ENCODE measurements around the gene MPC1. TPM values are rescaled to one million over a fixed set of nuclear protein-coding genes. Genes with fewer than 3 reads are reported as not detected.
"Not testable (repeated sequence)": the region's sequence is repeated elsewhere in the genome, so short reads cannot be mapped to it uniquely, and the experiment has no call there.

Gene MPC1
- total and polyA plus RNA-seq, 10 donors, result 29.1 to 58.6 (median 37.7) TPM

DNA sequence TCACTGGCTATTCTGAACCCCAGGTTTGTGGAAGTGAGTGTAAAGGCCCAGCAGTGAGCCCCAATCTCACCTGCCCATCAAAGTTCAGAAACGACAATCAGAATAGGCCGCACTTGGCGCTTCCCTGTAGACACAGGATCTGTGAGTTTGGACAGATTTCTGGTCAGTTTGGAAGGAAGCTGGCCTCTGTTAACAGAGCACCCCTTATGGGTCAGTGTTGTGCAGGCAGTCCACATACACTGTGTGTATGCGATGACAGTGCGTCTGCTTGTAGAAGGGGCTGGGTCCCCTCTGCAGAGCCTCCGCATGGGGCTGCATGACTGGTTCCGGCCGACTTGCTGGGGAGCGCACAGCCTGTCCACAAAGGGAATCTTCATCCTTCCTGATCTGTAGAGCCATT, 3.4 kb upstream of the MPC1 start:
- DNase-seq, result peak; percentile 58
- Histone ChIP-seq H3K27me3 (replicated peaks in 1 of 7) (no peaks in the 10 kb centered on the region), H3K27ac (no peak overlapping the region), H3K4me3 (no peak overlapping the region), H3K36me3 (no peaks in the 10 kb centered on the region), H3K9me3 (no peaks in the 10 kb centered on the region), H3K4me1 (peaks cover 4 to 31% (median 14%) of the 10 kb centered on the region in 6 donors)
- TF ChIP-seq, protein P1, sequence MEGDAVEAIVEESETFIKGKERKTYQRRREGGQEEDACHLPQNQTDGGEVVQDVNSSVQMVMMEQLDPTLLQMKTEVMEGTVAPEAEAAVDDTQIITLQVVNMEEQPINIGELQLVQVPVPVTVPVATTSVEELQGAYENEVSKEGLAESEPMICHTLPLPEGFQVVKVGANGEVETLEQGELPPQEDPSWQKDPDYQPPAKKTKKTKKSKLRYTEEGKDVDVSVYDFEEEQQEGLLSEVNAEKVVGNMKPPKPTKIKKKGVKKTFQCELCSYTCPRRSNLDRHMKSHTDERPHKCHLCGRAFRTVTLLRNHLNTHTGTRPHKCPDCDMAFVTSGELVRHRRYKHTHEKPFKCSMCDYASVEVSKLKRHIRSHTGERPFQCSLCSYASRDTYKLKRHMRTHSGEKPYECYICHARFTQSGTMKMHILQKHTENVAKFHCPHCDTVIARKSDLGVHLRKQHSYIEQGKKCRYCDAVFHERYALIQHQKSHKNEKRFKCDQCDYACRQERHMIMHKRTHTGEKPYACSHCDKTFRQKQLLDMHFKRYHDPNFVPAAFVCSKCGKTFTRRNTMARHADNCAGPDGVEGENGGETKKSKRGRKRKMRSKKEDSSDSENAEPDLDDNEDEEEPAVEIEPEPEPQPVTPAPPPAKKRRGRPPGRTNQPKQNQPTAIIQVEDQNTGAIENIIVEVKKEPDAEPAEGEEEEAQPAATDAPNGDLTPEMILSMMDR (IDR thresholded peaks at IDR 0.05 in 8 of 11, conservative IDR thresholded peaks at IDR 0.05 in 3 of 11), result no peak
- TF ChIP-seq POLR2AphosphoS5 (IDR thresholded peaks at IDR 0.05), result no peak
- no peak for TF ChIP-seq POLR2A (IDR thresholded peaks at IDR 0.05)
- WGBS, 5 donors, result 95 to 98% (median 96%) methylated on average over 6 to 9 of the region's 9 CpGs
- intact Hi-C loops (cut with DNase I; ENCODE audit: low total_unique reads), result no loop called here

GRCh38 chr6:166383802-166384363, 1.1 kb upstream of the MPC1 start:
- intact Hi-C loops (cut with DNase I; ENCODE audit: low total_unique reads); H3K27me3 ChIP-seq (replicated peaks in 1 of 7); H3K9me3 ChIP-seq; H3K36me3 ChIP-seq: not testable (repeated sequence)
- Histone ChIP-seq H3K27ac (peak overlapping the region; percentile 85 to 96 (median 90)), H3K4me3 (peak overlapping the region; percentile 72 to 99 (median 92)), H3K4me1 (peaks cover 4 to 49% (median 18%) of the 10 kb centered on the region in 6 donors)
- 20 to 24% (median 23%) methylated on average over 22 of the region's 22 CpGs for WGBS, 5 donors
- DNase-seq, result peak; percentile 79
- TF ChIP-seq, protein P1 (IDR thresholded peaks at IDR 0.05 in 8 of 11, conservative IDR thresholded peaks at IDR 0.05 in 3 of 11), result peak in 8 of 11 experiments; percentile 10 to 48 (median 34)

- no peaks in the 10 kb centered on the region for H3K9me3 ChIP-seq
- no peak for DNase-seq
- H3K4me1 ChIP-seq, result peaks cover 4 to 41% (median 18%) of the 10 kb centered on the region in 6 donors
- H3K4me3 ChIP-seq, result peak overlapping the region; percentile 72 to 99 (median 92)
- intact Hi-C loops (cut with DNase I; ENCODE audit: low total_unique reads), result no loop called here
- H3K27me3 ChIP-seq (replicated peaks in 1 of 7), result no peaks in the 10 kb centered on the region
- H3K36me3 ChIP-seq, result no peaks in the 10 kb centered on the region
- peak in 1 of 3 donors; percentile 78 for TF ChIP-seq POLR2A (IDR thresholded peaks at IDR 0.05)
- TF ChIP-seq, protein P1 (IDR thresholded peaks at IDR 0.05 in 8 of 11, conservative IDR thresholded peaks at IDR 0.05 in 3 of 11), result no peak
- H3K27ac ChIP-seq, result peak overlapping the region; percentile 50 to 96 (median 90)
- 0 to 1% (median 0%) methylated on average over 8 to 46 of the region's 46 CpGs for WGBS, 5 donors
Measured at GRCh38 chr6:166382500-166382932, 224 bp downstream of the MPC1 start.

- peak; percentile 95 for DNase-seq
- Histone ChIP-seq H3K4me1 (peaks cover 4 to 41% (median 18%) of the 10 kb centered on the region in 6 donors), H3K9me3 (no peaks in the 10 kb centered on the region), H3K27me3 (replicated peaks in 1 of 7) (no peaks in the 10 kb centered on the region), H3K36me3 (no peaks in the 10 kb centered on the region), H3K27ac (peak overlapping the region; percentile 50 to 96 (median 90)), H3K4me3 (peak overlapping the region; percentile 72 to 99 (median 92))
- intact Hi-C loops (cut with DNase I; ENCODE audit: low total_unique reads), result no loop called here
- TF ChIP-seq, protein P1 (IDR thresholded peaks at IDR 0.05 in 8 of 11, conservative IDR thresholded peaks at IDR 0.05 in 3 of 11), result peak; percentile 69 to 94 (median 86)
- TF ChIP-seq POLR2AphosphoS5 (IDR thresholded peaks at IDR 0.05) (peak; percentile 70 to 87 (median 80)), POLR2A (IDR thresholded peaks at IDR 0.05) (no peak)
- WGBS, 5 donors, result 0 to 1% (median 0%) methylated on average over 25 to 49 of the region's 49 CpGs
Measured at GRCh38 chr6:166381733-166382499, 824 bp downstream of the MPC1 start.
